ENCODE results near the gene TMSB15A. TPM values are rescaled to one million over a fixed set of nuclear protein-coding genes. Genes with fewer than 3 reads are reported as not detected.
A peak's percentile ranks its signal among the peaks of the same experiment; 100 is the strongest.

The TMSB15A gene
- total and polyA plus RNA-seq, 2 donors (not counting 3 experiments of a cell fraction or from before 2014, with no cell fraction given): 6.7 to 17.2 TPM

DNA sequence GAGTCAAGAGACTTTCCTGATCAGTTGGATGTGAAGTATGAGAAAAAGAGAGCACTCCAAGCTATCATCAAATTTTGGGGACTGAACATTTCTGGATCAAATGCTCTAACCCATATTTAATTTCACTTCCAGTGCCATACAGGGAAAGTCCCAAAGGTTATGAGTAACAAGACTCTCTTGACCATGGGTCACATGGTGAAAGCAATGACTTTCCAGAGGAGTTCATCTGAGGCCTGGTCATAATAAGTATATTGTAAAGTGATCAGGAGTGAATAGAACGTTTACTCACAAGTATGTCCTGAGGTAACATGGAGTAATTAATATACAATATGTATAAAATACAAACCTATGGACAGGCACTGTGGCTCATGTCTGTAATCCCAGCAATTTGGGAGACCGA, 42.1 kb upstream of the TMSB15A start:
- Histone ChIP-seq H3K9me1 (replicated peaks; ENCODE audit: control insufficient read depth, extremely low read depth, insufficient read depth, low read length) (no peaks in the 10 kb centered on the region), H3K9me3 (replicated peaks; ENCODE audit: control insufficient read depth, insufficient read depth, low read length) (no peaks in the 10 kb centered on the region), H3K27me3 (ENCODE audit: control insufficient read depth in 2 of 2, insufficient read depth in 2 of 2, low read length in 2 of 2) (no peaks in the 10 kb centered on the region), H3K9ac (replicated peaks; ENCODE audit: extremely low read depth, insufficient read depth, low read length) (no peak overlapping the region), H3K4me3 (replicated peaks in 1 of 3; ENCODE audit: insufficient read depth in 1 of 3, low read depth in 1 of 3, low read length in 3 of 3) (no peak overlapping the region), H2AFZ (ENCODE audit: low read depth, low read length) (no peak overlapping the region), H3K79me2 (ENCODE audit: control insufficient read depth, insufficient read depth, low read length) (no peaks in the 10 kb centered on the region), H3K4me2 (ENCODE audit: insufficient read depth, low read length) (no peak overlapping the region), H4K20me1 (replicated peaks; ENCODE audit: control insufficient read depth, extremely low read depth, insufficient read depth, low read length) (no peaks in the 10 kb centered on the region), H3K4me1 (ENCODE audit: control insufficient read depth, extremely low read depth, insufficient read depth, low read length) (no peaks in the 10 kb centered on the region), H3K36me3 (ENCODE audit: control insufficient read depth in 2 of 2, extremely low read depth in 1 of 2, insufficient read depth in 2 of 2, low read length in 2 of 2) (no peaks in the 10 kb centered on the region), H3K27ac (ENCODE audit: insufficient read depth, low read depth, low read length) (no peak overlapping the region)
- DNase-seq (ENCODE audit: low read depth, low spot score) (no peak), FAIRE-seq (peak; percentile 21)
- POLR2A ChIA-PET: no interaction called here
- TF ChIP-seq, protein P1, sequence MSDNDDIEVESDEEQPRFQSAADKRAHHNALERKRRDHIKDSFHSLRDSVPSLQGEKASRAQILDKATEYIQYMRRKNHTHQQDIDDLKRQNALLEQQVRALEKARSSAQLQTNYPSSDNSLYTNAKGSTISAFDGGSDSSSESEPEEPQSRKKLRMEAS (IDR thresholded peaks at IDR 0.05; ENCODE audit: insufficient read depth, insufficient read length): no peak
- TF ChIP-seq GATA2 (IDR thresholded peaks at IDR 0.05; ENCODE audit: insufficient read depth, insufficient read length, low read depth, low read length) (no peak), MYC (IDR thresholded peaks at IDR 0.05; ENCODE audit: low read depth, low read length) (no peak), FOS (IDR thresholded peaks at IDR 0.05; ENCODE audit: borderline replicate concordance, insufficient read depth, low read length) (no peak), POLR2AphosphoS5 (IDR thresholded peaks at IDR 0.05; ENCODE audit: insufficient read depth, low read depth, low read length) (no peak)
- TF ChIP-seq, protein P2, sequence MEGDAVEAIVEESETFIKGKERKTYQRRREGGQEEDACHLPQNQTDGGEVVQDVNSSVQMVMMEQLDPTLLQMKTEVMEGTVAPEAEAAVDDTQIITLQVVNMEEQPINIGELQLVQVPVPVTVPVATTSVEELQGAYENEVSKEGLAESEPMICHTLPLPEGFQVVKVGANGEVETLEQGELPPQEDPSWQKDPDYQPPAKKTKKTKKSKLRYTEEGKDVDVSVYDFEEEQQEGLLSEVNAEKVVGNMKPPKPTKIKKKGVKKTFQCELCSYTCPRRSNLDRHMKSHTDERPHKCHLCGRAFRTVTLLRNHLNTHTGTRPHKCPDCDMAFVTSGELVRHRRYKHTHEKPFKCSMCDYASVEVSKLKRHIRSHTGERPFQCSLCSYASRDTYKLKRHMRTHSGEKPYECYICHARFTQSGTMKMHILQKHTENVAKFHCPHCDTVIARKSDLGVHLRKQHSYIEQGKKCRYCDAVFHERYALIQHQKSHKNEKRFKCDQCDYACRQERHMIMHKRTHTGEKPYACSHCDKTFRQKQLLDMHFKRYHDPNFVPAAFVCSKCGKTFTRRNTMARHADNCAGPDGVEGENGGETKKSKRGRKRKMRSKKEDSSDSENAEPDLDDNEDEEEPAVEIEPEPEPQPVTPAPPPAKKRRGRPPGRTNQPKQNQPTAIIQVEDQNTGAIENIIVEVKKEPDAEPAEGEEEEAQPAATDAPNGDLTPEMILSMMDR (IDR thresholded peaks at IDR 0.05; ENCODE audit: extremely low read depth in 1 of 2, insufficient read depth in 1 of 2, low read depth in 1 of 2, low read length in 2 of 2): no peak
- CTCF ChIA-PET: no interaction called here
- intact Hi-C loops (cut with micrococcal nuclease) (no loop called here), dilution Hi-C loops (cut with MboI; ENCODE audit: extremely low pct_ligation_motif_present, low sequenced_read_pairs) (no loop called here)
- no TSS peak for BruUV-seq (replicated peaks)

Measured in endothelial cell of umbilical vein (primary cell).